B cell (primary cell): Measurements from ENCODE around the gene HOXB7. TPM values are rescaled to one million over a fixed set of nuclear protein-coding genes. Genes with fewer than 3 reads are reported as not detected.

Source experiments
- ATAC-seq: fragments of 200-7000 bp; cut with Tn5 transposase; one replicate; pipeline ENCODE4 v1.10.0; 2021; ENCODE audit warnings: low read depth, mild to moderate bottlenecking, moderate number of reproducible peaks, moderate library complexity
- CTCF ChIA-PET: fragments of 350-600 bp; sonication (Branson Sonifier 250); formaldehyde crosslinking; loops from one replicate; lab custom pipeline; 2021; ENCODE audit warnings: antibody characterized with exemption, inconsistent platforms; lab: Charles Lee
- POLR2A ChIA-PET: fragments of 350-600 bp; sonication (Branson Sonifier 250); formaldehyde crosslinking; loops from one replicate; lab custom pipeline; 2021; ENCODE audit warnings: antibody characterized with exemption; lab: Charles Lee
- DNase-seq: peaks from one replicate; pipeline ENCODE4 v3.0.0; 2013
- H2AFZ ChIP-seq: 2 replicates; pipeline ENCODE4 v1.6.1; 2012; ENCODE audit warnings: mild to moderate bottlenecking, low read depth, low read length; ENCODE audit not compliant: insufficient read depth, poor library complexity, severe bottlenecking
- H3K27ac ChIP-seq, 2 donors: 1 replicate in 1 of 2; 2 replicates in 1 of 2; pipeline ENCODE4 v1.5.1; 2012 to 2013; ENCODE audit warnings: low read length in 2 of 2, mild to moderate bottlenecking in 2 of 2, moderate library complexity in 1 of 2
- H3K27me3 ChIP-seq, 4 experiments: fragments of 200-600 bp in 1 of 4; sonication (generic) in 1 of 4; replicated peaks in 1 of 4; 1 replicate in 2 of 4; 2 replicates in 2 of 4; pipeline versions ENCODE4 v1.6.1 to v1.7.0; 2013 to 2016; ENCODE audit warnings: low read length in 3 of 4, mild to moderate bottlenecking in 2 of 4, mixed read lengths in 1 of 4, moderate library complexity in 1 of 4; ENCODE audit not compliant: insufficient read depth in 4 of 4, control insufficient read depth in 3 of 4; ENCODE audit errors: control extremely low read depth in 1 of 4
- H3K36me3 ChIP-seq, 2 experiments: replicated peaks in 1 of 2; 1 replicate in 1 of 2; 2 replicates in 1 of 2; pipeline versions ENCODE4 v1.6.1 to v1.7.1; 2013; ENCODE audit warnings: low read length in 1 of 2; ENCODE audit not compliant: insufficient read depth in 2 of 2, control insufficient read depth in 1 of 2; ENCODE audit errors: control extremely low read depth in 1 of 2, extremely low read depth in 1 of 2
- H3K4me1 ChIP-seq, 2 donors: fragments of 200-600 bp in 1 of 2; sonication (generic) in 1 of 2; 1 replicate in 1 of 2; 2 replicates in 1 of 2; pipeline versions ENCODE4 v1.5.1 to v1.6.1; 2013 to 2017; ENCODE audit warnings: low read length in 2 of 2; ENCODE audit not compliant: control insufficient read depth in 2 of 2, insufficient read depth in 2 of 2
- H3K4me2 ChIP-seq: replicated peaks from 2 replicates; pipeline ENCODE3; 2012; ENCODE audit warnings: mild to moderate bottlenecking, low read depth, low read length; ENCODE audit not compliant: poor library complexity, severe bottlenecking
- H3K4me3 ChIP-seq, 5 experiments: fragments of 200-600 bp in 1 of 5; sonication (generic) in 1 of 5; 1 replicate in 3 of 5; 2 replicates in 2 of 5; pipeline versions ENCODE4 v1.5.1 to v1.7.0; 2011 to 2016; ENCODE audit warnings: low read length in 4 of 5, mild to moderate bottlenecking in 4 of 5, low read depth in 2 of 5, control low read depth in 1 of 5, moderate library complexity in 1 of 5; ENCODE audit not compliant: insufficient read depth in 1 of 5; ENCODE audit errors: control extremely low read depth in 1 of 5, extremely low read depth in 1 of 5
- H3K79me2 ChIP-seq: fragments of 200-600 bp; sonication (generic); one replicate; pipeline ENCODE4 v1.6.0; 2016; ENCODE audit warnings: low read length; ENCODE audit not compliant: control insufficient read depth, insufficient read depth
- H3K9ac ChIP-seq: fragments of 200-600 bp; sonication (generic); 2 replicates; pipeline ENCODE4 v1.6.1; 2017; ENCODE audit warnings: mild to moderate bottlenecking, low read length, moderate library complexity
- H3K9me3 ChIP-seq, 3 donors: one replicate each; pipeline versions ENCODE4 v1.6.1 to v1.7.1; 2013; ENCODE audit warnings: low read length in 2 of 3; ENCODE audit not compliant: control insufficient read depth in 2 of 3, insufficient read depth in 1 of 3; ENCODE audit errors: control extremely low read depth in 1 of 3
- H4K20me1 ChIP-seq: 2 replicates; pipeline ENCODE4 v1.6.0; 2012; ENCODE audit warnings: mild to moderate bottlenecking, low read length; ENCODE audit not compliant: insufficient read depth, control insufficient read depth, poor library complexity, severe bottlenecking
- H3K27ac Mint-ChIP-seq: one replicate; pipeline ENCODE4 v1.8.0; 2021; ENCODE audit warnings: mixed read lengths
- H3K27me3 Mint-ChIP-seq: one replicate; pipeline ENCODE4 v1.8.0; 2021; ENCODE audit warnings: mixed read lengths
- H3K4me1 Mint-ChIP-seq: one replicate; pipeline ENCODE4 v1.8.0; 2021; ENCODE audit warnings: mixed read lengths
- H3K4me3 Mint-ChIP-seq: one replicate; pipeline ENCODE4 v1.8.0; 2021; ENCODE audit warnings: mixed read lengths
- H3K9me3 Mint-ChIP-seq: one replicate; pipeline ENCODE4 v1.8.0; 2022; ENCODE audit warnings: mixed read lengths; ENCODE audit not compliant: insufficient read depth
- EZH2 ChIP-seq: IDR thresholded peaks from 2 replicates; pipeline ENCODE4 v1.6.1; 2012; ENCODE audit warnings: borderline replicate concordance, low read depth, mild to moderate bottlenecking, moderate library complexity, low read length; ENCODE audit not compliant: insufficient read depth, poor library complexity, severe bottlenecking
- WGBS: methylation state at CpG from one replicate; pipeline ENCODE4 v1.1.5; 2013; ENCODE audit warnings: missing lambda C conversion rate; ENCODE audit not compliant: insufficient coverage; 5-methylcytosine and 5-hydroxymethylcytosine counted together
- intact Hi-C: fragments of 100-400 bp; cut with micrococcal nuclease; formaldehyde crosslinking; loops from one replicate; pipeline ENCODE4 v1.10.0; 2022
- polyA plus RNA-seq: library from polyadenylated mRNA; depleted of rRNA; stranded (reverse); fragments of >200 nt; gene quantifications from 2 replicates; pipeline ENCODE4 v1.2.3, GENCODE V29; 2012
- total RNA-seq, 2 donors: library from RNA; stranded (reverse); fragments of 120-200 nt in 1 of 2; gene quantifications; 1 replicate in 1 of 2; 2 replicates in 1 of 2; pipeline versions ENCODE4 v1.2.3 to v1.2.4, GENCODE V29; 2013 to 2022
- TF ChIP-seq, protein P1 (sequence below): fragments of 200-600 bp; IDR thresholded peaks from one replicate; pipeline ENCODE4 v1.8.0; 2022; ENCODE audit warnings: antibody characterized with exemption, mild to moderate bottlenecking

HOXB7 gene
- total and polyA plus RNA-seq, 2 donors (not counting 1 experiment from before 2014, with no cell fraction given) = 0.25 to 1.3 TPM

DNA sequence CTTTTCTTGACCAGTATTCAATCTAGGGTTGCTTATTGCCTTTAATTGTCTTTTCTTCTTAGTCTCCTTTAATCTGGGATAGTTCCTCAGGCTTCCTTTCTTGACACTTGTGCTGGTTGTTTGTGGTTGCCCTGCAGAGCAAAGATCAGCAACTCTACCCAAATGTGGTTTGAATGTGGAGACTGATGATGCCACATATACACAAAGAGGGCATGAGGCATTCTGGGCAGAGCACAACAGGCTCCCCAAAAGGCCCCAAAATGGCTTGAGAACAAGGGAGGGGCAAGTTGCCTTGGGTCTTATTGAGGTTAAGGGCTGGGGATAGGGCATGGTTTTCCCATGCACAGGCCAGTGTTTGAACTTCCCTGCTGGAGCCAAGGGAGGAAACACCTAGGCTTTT, 45.1 kb upstream of the HOXB7 start:
- no peak overlapping the region for H3K4me3 Mint-ChIP-seq
- H3K27me3 Mint-ChIP-seq = peaks cover 28% of the 10 kb centered on the region
- no peak for ATAC-seq
- ChIA-PET POLR2A (no interaction called here), CTCF (no interaction called here)
- no peak overlapping the region for H3K27ac Mint-ChIP-seq
- Histone ChIP-seq H4K20me1 (no peaks in the 10 kb centered on the region), H3K36me3 (no peaks in the 10 kb centered on the region), H3K4me1 (peaks cover 0 to 4% of the 10 kb centered on the region in 2 donors), H3K9ac (no peak overlapping the region), H3K27me3 (no peaks in the 10 kb centered on the region), H2AFZ (no peak overlapping the region), H3K79me2 (no peaks in the 10 kb centered on the region), H3K27ac (no peak overlapping the region), H3K4me3 (no peak overlapping the region), H3K4me2 (no peak overlapping the region), H3K9me3 (no peaks in the 10 kb centered on the region)
- TF ChIP-seq, protein P1, sequence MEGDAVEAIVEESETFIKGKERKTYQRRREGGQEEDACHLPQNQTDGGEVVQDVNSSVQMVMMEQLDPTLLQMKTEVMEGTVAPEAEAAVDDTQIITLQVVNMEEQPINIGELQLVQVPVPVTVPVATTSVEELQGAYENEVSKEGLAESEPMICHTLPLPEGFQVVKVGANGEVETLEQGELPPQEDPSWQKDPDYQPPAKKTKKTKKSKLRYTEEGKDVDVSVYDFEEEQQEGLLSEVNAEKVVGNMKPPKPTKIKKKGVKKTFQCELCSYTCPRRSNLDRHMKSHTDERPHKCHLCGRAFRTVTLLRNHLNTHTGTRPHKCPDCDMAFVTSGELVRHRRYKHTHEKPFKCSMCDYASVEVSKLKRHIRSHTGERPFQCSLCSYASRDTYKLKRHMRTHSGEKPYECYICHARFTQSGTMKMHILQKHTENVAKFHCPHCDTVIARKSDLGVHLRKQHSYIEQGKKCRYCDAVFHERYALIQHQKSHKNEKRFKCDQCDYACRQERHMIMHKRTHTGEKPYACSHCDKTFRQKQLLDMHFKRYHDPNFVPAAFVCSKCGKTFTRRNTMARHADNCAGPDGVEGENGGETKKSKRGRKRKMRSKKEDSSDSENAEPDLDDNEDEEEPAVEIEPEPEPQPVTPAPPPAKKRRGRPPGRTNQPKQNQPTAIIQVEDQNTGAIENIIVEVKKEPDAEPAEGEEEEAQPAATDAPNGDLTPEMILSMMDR = no peak
- TF ChIP-seq EZH2 = no peak
- no peak for DNase-seq
- H3K4me1 Mint-ChIP-seq = peaks cover 3% of the 10 kb centered on the region
- intact Hi-C loops = no loop called here
- H3K9me3 Mint-ChIP-seq = no peaks in the 10 kb centered on the region

DNA sequence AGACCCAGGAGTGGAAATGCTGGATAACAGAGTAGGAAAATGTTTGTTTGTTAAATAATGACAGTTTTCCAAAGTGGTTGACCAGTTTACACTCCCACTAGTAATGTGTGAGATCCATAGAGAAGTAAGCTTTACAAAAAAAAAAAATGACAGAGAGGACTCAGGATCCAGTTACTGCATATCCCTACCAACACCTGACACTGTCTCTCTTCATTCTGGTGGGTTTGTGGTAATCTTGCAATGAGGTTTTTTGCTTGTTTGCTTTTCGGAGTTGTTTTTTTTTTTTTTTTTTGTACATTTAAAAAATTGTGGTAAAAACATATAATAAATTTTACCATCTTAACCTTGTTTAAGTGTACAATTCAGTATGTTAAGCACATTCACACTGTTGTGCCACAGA, 38.9 kb upstream of the HOXB7 start:
- intact Hi-C loops = no loop called here
- H2AFZ ChIP-seq = no peak overlapping the region
- H3K4me1 ChIP-seq = peaks cover 20 to 22% of the 10 kb centered on the region in 2 donors
- no peak for DNase-seq
- Mint-ChIP-seq H3K4me1 (peaks cover 24% of the 10 kb centered on the region), H3K27ac (no peak overlapping the region), H3K4me3 (no peak overlapping the region), H3K9me3 (no peaks in the 10 kb centered on the region), H3K27me3 (peaks cover 50% of the 10 kb centered on the region)
- no peaks in the 10 kb centered on the region for H3K36me3 ChIP-seq
- WGBS = no CpG with 5 or more reads among the region's 1 CpG
- H3K9ac ChIP-seq = no peak overlapping the region
- H4K20me1 ChIP-seq = no peaks in the 10 kb centered on the region
- no peak overlapping the region for H3K4me2 ChIP-seq
- H3K4me3 ChIP-seq = no peak overlapping the region
- POLR2A ChIA-PET = no interaction called here
- TF ChIP-seq EZH2 = no peak
- TF ChIP-seq, protein P1 = no peak
- H3K9me3 ChIP-seq = peaks cover 0 to 12% (median 0%) of the 10 kb centered on the region in 3 donors
- ATAC-seq = no peak
- H3K79me2 ChIP-seq = no peaks in the 10 kb centered on the region
- H3K27me3 ChIP-seq = peaks cover 0 to 36% (median 16%) of the 10 kb centered on the region in 4 experiments
- H3K27ac ChIP-seq = no peak overlapping the region
- CTCF ChIA-PET = interaction anchor here (0.7 kb wide), 1 partner anchor 1077 kb away, joined by 3 read pairs; no protein-coding TSS in a partner anchor
